CD4-positive, alpha-beta memory T cell (primary cell): ENCODE data around the gene GRK4. TPM values are rescaled to one million over a fixed set of nuclear protein-coding genes. Genes with fewer than 3 reads are reported as not detected.

ENCODE experiments used
- CTCF ChIA-PET: fragments of 350-600 bp; sonication (Branson Sonifier 250); formaldehyde crosslinking; loops from one replicate; lab custom pipeline; 2021; ENCODE audit warnings: inconsistent platforms; ENCODE audit not compliant: partially characterized antibody; lab: Charles Lee
- POLR2A ChIA-PET: fragments of 350-600 bp; sonication (Branson Sonifier 250); formaldehyde crosslinking; loops from one replicate; lab custom pipeline; 2021; ENCODE audit not compliant: partially characterized antibody; lab: Charles Lee
- DNase-seq, 5 donors: peaks; one replicate each; pipeline versions ENCODE4 v3.0.0 to v3.0.0-alpha.2; 2020 to 2022; ENCODE audit warnings: mixed read lengths in 1 of 5
- H3K27ac ChIP-seq: one replicate; pipeline ENCODE4 v1.7.0; 2013; ENCODE audit warnings: low read depth, low read length
- H3K27me3 ChIP-seq: 2 replicates; pipeline ENCODE4 v1.7.0; 2013; ENCODE audit warnings: mild to moderate bottlenecking, low read length, moderate library complexity; ENCODE audit not compliant: insufficient read depth
- H3K36me3 ChIP-seq: 2 replicates; pipeline ENCODE4 v1.7.0; 2013; ENCODE audit warnings: mild to moderate bottlenecking, low read length, moderate library complexity; ENCODE audit not compliant: insufficient read depth
- H3K4me1 ChIP-seq: 2 replicates; pipeline ENCODE4 v1.7.0; 2013; ENCODE audit warnings: mild to moderate bottlenecking, low read length, moderate library complexity; ENCODE audit not compliant: insufficient read depth
- H3K4me3 ChIP-seq, 2 donors: one replicate each; pipeline ENCODE4 v1.7.0; 2013; ENCODE audit warnings: low read length in 2 of 2, mild to moderate bottlenecking in 1 of 2
- H3K9me3 ChIP-seq, 2 donors: one replicate each; pipeline ENCODE4 v1.7.0; 2013; ENCODE audit warnings: low read length in 2 of 2, control low read depth in 1 of 2; ENCODE audit not compliant: control insufficient read depth in 1 of 2
- H3K27ac Mint-ChIP-seq, 7 donors: one replicate each; pipeline ENCODE4 v1.8.0; 2020 to 2021; ENCODE audit warnings: mixed read lengths in 7 of 7, mild to moderate bottlenecking in 6 of 7, inconsistent platforms in 3 of 7, moderate library complexity in 3 of 7
- H3K27me3 Mint-ChIP-seq, 2 donors: one replicate each; pipeline ENCODE4 v1.8.0; 2020 to 2021; ENCODE audit warnings: mixed read lengths in 2 of 2
- H3K36me3 Mint-ChIP-seq, 2 donors: one replicate each; pipeline ENCODE4 v1.8.0; 2020 to 2021; ENCODE audit warnings: mixed read lengths in 2 of 2, inconsistent platforms in 1 of 2, mild to moderate bottlenecking in 1 of 2
- H3K4me1 Mint-ChIP-seq, 4 donors: one replicate each; pipeline ENCODE4 v1.8.0; 2020 to 2021; ENCODE audit warnings: mixed read lengths in 4 of 4, mild to moderate bottlenecking in 1 of 4
- H3K4me3 Mint-ChIP-seq, 8 donors: one replicate each; pipeline ENCODE4 v1.8.0; 2020 to 2021; ENCODE audit warnings: mixed read lengths in 8 of 8, mild to moderate bottlenecking in 7 of 8, moderate library complexity in 6 of 8, inconsistent platforms in 3 of 8
- H3K9me3 Mint-ChIP-seq, 8 donors: one replicate each; pipeline ENCODE4 v1.8.0; 2020 to 2021; ENCODE audit warnings: mixed read lengths in 8 of 8, mild to moderate bottlenecking in 5 of 8, inconsistent platforms in 3 of 8, moderate library complexity in 1 of 8
- intact Hi-C: fragments of 100-400 bp; cut with micrococcal nuclease; formaldehyde crosslinking; loops from one replicate; pipeline ENCODE4 v1.15.1; 2023
- polyA plus RNA-seq, 2 donors: library from polyadenylated mRNA; unstranded; fragments of 300-500 nt; fragmentation: Illumina TruSeq; gene quantifications; one replicate each; pipeline ENCODE4 v1.2.3, GENCODE V29; 2021
- total RNA-seq, 2 experiments: library from RNA; stranded (reverse); gene quantifications; one replicate each; pipeline ENCODE4 v1.2.3, GENCODE V29; 2021

Gene GRK4
- total and polyA plus RNA-seq, 4 experiments from 2014 or later = 0.55 to 3.2 (median 2.3) TPM

GRCh38 chr4:3070709-3071500 lies 107.5 kb downstream of the GRK4 start:
- no peak for DNase-seq
- Mint-ChIP-seq H3K27me3 (no peaks in the 10 kb centered on the region), H3K4me1 (peaks cover 6 to 9% (median 7%) of the 10 kb centered on the region in 4 donors), H3K4me3 (peak overlapping the region in 1 of 8 donors; percentile 15), H3K9me3 (peaks cover 0 to 3% (median 0%) of the 10 kb centered on the region in 8 donors), H3K36me3 (peaks cover 0 to 5% of the 10 kb centered on the region in 2 donors), H3K27ac (peak overlapping the region in 2 of 7 donors; percentile 0 to 15)
- intact Hi-C loops = loop anchor here (5.0 to 10.0 kb wide), 3 partner anchors 536 to 1486 kb away; partner anchors contain the start of genes FAM193A, HAUS3 and POLN
- Histone ChIP-seq H3K36me3 (no peaks in the 10 kb centered on the region), H3K4me3 (no peak overlapping the region), H3K27me3 (no peaks in the 10 kb centered on the region), H3K27ac (no peak overlapping the region), H3K4me1 (peaks cover 17% of the 10 kb centered on the region), H3K9me3 (no peaks in the 10 kb centered on the region)
- ChIA-PET POLR2A (no interaction called here), CTCF (interaction anchor here (2.2 kb wide), 1 partner anchor 24 kb away, joined by 5 read pairs; no protein-coding TSS in a partner anchor)

- CTCF ChIA-PET = interaction anchor here (2.2 kb wide), 1 partner anchor 25 kb away, joined by 5 read pairs; no protein-coding TSS in a partner anchor
- intact Hi-C loops = loop anchor here (5.0 to 10.0 kb wide), 3 partner anchors 537 to 1487 kb away; partner anchors contain the start of genes FAM193A, HAUS3 and POLN
- peak overlapping the region in 1 of 7 donors; percentile 62 for H3K27ac Mint-ChIP-seq
Measured at GRCh38 chr4:3071811-3072210, 108.4 kb downstream of the GRK4 start.

GRCh38 chr4:3073158-3074077 lies 110.0 kb downstream of the GRK4 start:
- Mint-ChIP-seq H3K4me3 (peak overlapping the region in 7 of 8 donors; percentile 13 to 92 (median 67)), H3K9me3 (no peaks in the 10 kb centered on the region), H3K27me3 (no peaks in the 10 kb centered on the region), H3K4me1 (peaks cover 19 to 28% (median 21%) of the 10 kb centered on the region in 4 donors), H3K36me3 (peaks cover 0 to 4% of the 10 kb centered on the region in 2 donors), H3K27ac (peak overlapping the region in 2 of 7 donors; percentile 13 to 24)
- peaks cover 28% of the 10 kb centered on the region for H3K4me1 ChIP-seq
- H3K4me3 ChIP-seq = peak overlapping the region in 1 of 2 donors; percentile 45
- H3K36me3 ChIP-seq = no peaks in the 10 kb centered on the region
- H3K9me3 ChIP-seq = no peaks in the 10 kb centered on the region
- H3K27me3 ChIP-seq = no peaks in the 10 kb centered on the region
- ChIA-PET CTCF (no interaction called here), POLR2A (interaction anchor here (0.7 to 1.7 kb wide), 4 partner anchors 8 to 110 kb away, joined by 3 to 7 read pairs (median 4); partner anchors contain the start of genes GRK4 and NOP14)
- DNase-seq = peak in 2 of 5 donors; percentile 0 to 43
- intact Hi-C loops = loop anchor here (1.0 to 10.0 kb wide), 6 partner anchors 26 to 1489 kb away; partner anchors contain the start of genes FAM193A, GRK4, HAUS3 and NOP14
- peak overlapping the region; percentile 18 for H3K27ac ChIP-seq

More at GRCh38 chr4:3071811-3072210, 108.4 kb downstream of the GRK4 start:
- Mint-ChIP-seq H3K4me3 (peak overlapping the region in 1 of 8 donors; percentile 27), H3K36me3 (peaks cover 0 to 3% of the 10 kb centered on the region in 2 donors), H3K27me3 (no peaks in the 10 kb centered on the region), H3K9me3 (no peaks in the 10 kb centered on the region), H3K4me1 (peaks cover 12 to 17% (median 15%) of the 10 kb centered on the region in 4 donors)
- peaks cover 22% of the 10 kb centered on the region for H3K4me1 ChIP-seq
- POLR2A ChIA-PET = no interaction called here
- DNase-seq = no peak
- H3K27ac ChIP-seq = no peak overlapping the region
- H3K27me3 ChIP-seq = no peaks in the 10 kb centered on the region
- H3K36me3 ChIP-seq = no peaks in the 10 kb centered on the region
- no peak overlapping the region for H3K4me3 ChIP-seq
- no peaks in the 10 kb centered on the region for H3K9me3 ChIP-seq

GRCh38 chr4:3074078-3074845 lies 110.9 kb downstream of the GRK4 start, which contains the start of the genes HTT and HTT-AS:
Gene HTT (plus strand): TSS chr4:3074681. CDS start chr4:3074826, 145 bp downstream.
Gene HTT-AS (minus strand): TSS chr4:3074538.
- intact Hi-C loops = loop anchor here (1.0 to 10.0 kb wide), 6 partner anchors 27 to 1489 kb away; partner anchors contain the start of genes FAM193A, GRK4, HAUS3 and NOP14
- CTCF ChIA-PET = no interaction called here

GRCh38 chr4:3074846-3075651 lies 111.7 kb downstream of the GRK4 start:
- Histone ChIP-seq H3K36me3 (no peaks in the 10 kb centered on the region), H3K4me1 (peaks cover 31% of the 10 kb centered on the region), H3K27me3 (no peaks in the 10 kb centered on the region), H3K27ac (peak overlapping the region; percentile 75), H3K4me3 (peak overlapping the region; percentile 65 to 87), H3K9me3 (no peaks in the 10 kb centered on the region)
- peaks cover 21 to 38% (median 27%) of the 10 kb centered on the region in 4 donors for H3K4me1 Mint-ChIP-seq
- no peaks in the 10 kb centered on the region for H3K9me3 Mint-ChIP-seq
- peaks cover 0 to 6% of the 10 kb centered on the region in 2 donors for H3K36me3 Mint-ChIP-seq
- peak overlapping the region; percentile 83 to 96 (median 87) for H3K4me3 Mint-ChIP-seq
- CTCF ChIA-PET = no interaction called here
- no peaks in the 10 kb centered on the region for H3K27me3 Mint-ChIP-seq
- intact Hi-C loops = loop anchor here (1.0 to 10.0 kb wide), 6 partner anchors 28 to 1490 kb away; partner anchors contain the start of genes FAM193A, GRK4, HAUS3 and NOP14
- POLR2A ChIA-PET = interaction anchor here (0.7 to 1.7 kb wide), 8 partner anchors 9 to 539 kb away, joined by 3 to 7 read pairs (median 4); partner anchors contain the start of genes FAM193A, GRK4 and NOP14
- DNase-seq = peak in 3 of 5 donors; percentile 36 to 67 (median 39)
- H3K27ac Mint-ChIP-seq = peak overlapping the region; percentile 84 to 93 (median 88)

More at GRCh38 chr4:3074078-3074845, 110.9 kb downstream of the GRK4 start, which contains the start of the genes HTT and HTT-AS:
- POLR2A ChIA-PET = interaction anchor here (0.7 to 1.7 kb wide), 8 partner anchors 9 to 538 kb away, joined by 3 to 7 read pairs (median 4); partner anchors contain the start of genes FAM193A, GRK4 and NOP14
- Mint-ChIP-seq H3K4me1 (peaks cover 18 to 32% (median 24%) of the 10 kb centered on the region in 4 donors), H3K27ac (peak within 1 kb of the TSS; percentile 84 to 97 (median 95)), H3K36me3 (peaks cover 0 to 5% of the 10 kb centered on the region in 2 donors), H3K9me3 (no peaks in the 10 kb centered on the region), H3K4me3 (peak within 1 kb of the TSS; percentile 87 to 96 (median 92)), H3K27me3 (no peaks in the 10 kb centered on the region)
- Histone ChIP-seq H3K36me3 (no peaks in the 10 kb centered on the region), H3K4me1 (peaks cover 30% of the 10 kb centered on the region), H3K27ac (peak within 1 kb of the TSS; percentile 75), H3K9me3 (no peaks in the 10 kb centered on the region), H3K27me3 (no peaks in the 10 kb centered on the region), H3K4me3 (peak within 1 kb of the TSS; percentile 65 to 87)
- peak; percentile 94 to 99 (median 96) for DNase-seq
